ENCODE results near the gene IFRD2.
"Not testable (repeated sequence)": the region's sequence is repeated elsewhere in the genome, so short reads cannot be mapped to it uniquely, and the experiment has no call there.

Gene IFRD2

GRCh38 chr3:50299929-50300680 is 7.9 kb upstream of the IFRD2 start:
- no peak for FAIRE-seq

- FAIRE-seq, result no peak
Observed at GRCh38 chr3:50299638-50299928, 7.4 kb upstream of the IFRD2 start.

GRCh38 chr3:50298836-50299637 is 6.8 kb upstream of the IFRD2 start, which contains the start of the genes HYAL3 and NAA80:
HYAL3 (minus strand) TSS chr3:50299405; CDS start chr3:50295602, 3,803 bp downstream.
NAA80 (minus strand) TSS chr3:50299405; CDS start chr3:50297463, 1,942 bp downstream.
- FAIRE-seq, result peak; percentile 95

- no peak for FAIRE-seq
Observed at GRCh38 chr3:50297896-50298725, 5.9 kb upstream of the IFRD2 start.

GRCh38 chr3:50297384-50297775 is 5.2 kb upstream of the IFRD2 start:
- no peak for FAIRE-seq

- no peak for FAIRE-seq
Observed at GRCh38 chr3:50296721-50297383, 4.6 kb upstream of the IFRD2 start.

- FAIRE-seq, result no peak
Observed at GRCh38 chr3:50295553-50296431, 3.6 kb upstream of the IFRD2 start.

GRCh38 chr3:50294492-50295403 is 2.5 kb upstream of the IFRD2 start:
- FAIRE-seq, result no peak

GRCh38 chr3:50294089-50294488 is 1.9 kb upstream of the IFRD2 start:
- no peak for FAIRE-seq

GRCh38 chr3:50293079-50293801 is 1.0 kb upstream of the IFRD2 start:
- no peak for FAIRE-seq

GRCh38 chr3:50290161-50290641 is 2.0 kb downstream of the IFRD2 start:
- FAIRE-seq, result no peak

- FAIRE-seq, result no peak
Observed at GRCh38 chr3:50289130-50289529, 3.1 kb downstream of the IFRD2 start.

- no peak for FAIRE-seq
Observed at GRCh38 chr3:50288387-50289007, 3.7 kb downstream of the IFRD2 start.

- no peak for FAIRE-seq
Observed at GRCh38 chr3:50287262-50287661, 5.0 kb downstream of the IFRD2 start.

GRCh38 chr3:50286322-50287227 is 5.7 kb downstream of the IFRD2 start:
- no peak for FAIRE-seq

GRCh38 chr3:50284121-50284520 is 8.1 kb downstream of the IFRD2 start:
- FAIRE-seq, result not testable (repeated sequence)

GRCh38 chr3:50279255-50280016 is 12.8 kb downstream of the IFRD2 start:
- FAIRE-seq, result no peak

Data from endometrium (tissue), 2 donors.